Left ventricle myocardium inferior (tissue), 1 donor: ENCODE data around the gene CCNK. TPM values are rescaled to one million over a fixed set of nuclear protein-coding genes. Genes with fewer than 3 reads are reported as not detected.

Experiments used
- DNase-seq: peaks from one replicate; pipeline ENCODE4 v3.0.0-alpha.2; 2020
- H3K27ac ChIP-seq: fragments of 200-600 bp; replicated peaks from 2 replicates; pipeline ENCODE4 v1.8.0; 2021
- H3K27me3 ChIP-seq: fragments of 200-600 bp; 2 replicates; pipeline ENCODE4 v1.8.0; 2021; ENCODE audit warnings: low read depth
- H3K36me3 ChIP-seq: fragments of 200-600 bp; 2 replicates; pipeline ENCODE4 v1.8.0; 2021
- H3K4me1 ChIP-seq: fragments of 200-600 bp; 2 replicates; pipeline ENCODE4 v1.8.0; 2021
- H3K4me3 ChIP-seq: fragments of 200-600 bp; 2 replicates; pipeline ENCODE4 v1.8.0; 2021; ENCODE audit warnings: mild to moderate bottlenecking, moderate library complexity
- H3K9me3 ChIP-seq: fragments of 200-600 bp; replicated peaks from 2 replicates; pipeline ENCODE4 v1.8.0; 2021
- intact Hi-C: fragments of 100-400 bp; cut with micrococcal nuclease; formaldehyde crosslinking; loops from one replicate; pipeline ENCODE4 v1.11.0; 2022
- total RNA-seq: library from RNA; stranded (reverse); fragmentation: NEBNext Ultra II Directional; extraction: Animal tissue kit (Norgen Biotek cat#: 25700); gene quantifications from one replicate; pipeline ENCODE4 v1.2.1, GENCODE V29; 2021
- TF ChIP-seq, protein P1 (sequence below): fragments of 200-600 bp; IDR thresholded peaks from 2 replicates; pipeline ENCODE4 v1.8.0; 2021; ENCODE audit warnings: antibody characterized with exemption, mild to moderate bottlenecking, borderline replicate concordance
- donor health status: DM: no; HTN: yes; CAD: no; lungs with severe emphysema.

CCNK gene
- total RNA-seq, 1 donor from 2014 or later = 32.2 TPM

DNA sequence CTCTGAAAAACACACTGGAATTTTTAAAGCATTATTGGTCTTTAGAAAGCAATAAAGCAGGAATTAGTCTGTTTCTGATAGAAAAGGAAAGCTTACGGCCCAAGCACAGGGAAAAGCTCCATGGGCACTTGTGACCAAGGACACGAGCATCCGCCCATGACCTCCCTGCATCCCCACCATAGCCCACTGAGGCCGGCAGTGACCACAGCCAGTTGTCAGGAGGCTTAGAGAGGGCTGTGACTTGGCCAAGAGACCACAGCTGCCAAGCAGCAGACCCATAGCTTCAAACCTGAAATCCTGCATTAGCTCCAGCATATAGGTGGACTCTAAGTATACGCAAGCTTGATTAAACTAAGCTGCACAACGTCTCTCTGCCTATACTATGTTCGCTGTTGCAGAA is 9.5 kb upstream of the CCNK start:
- intact Hi-C loops = no loop called here
- H3K27me3 ChIP-seq = no peaks in the 10 kb centered on the region
- H3K27ac ChIP-seq = no peak overlapping the region
- H3K9me3 ChIP-seq = no peaks in the 10 kb centered on the region
- no peaks in the 10 kb centered on the region for H3K36me3 ChIP-seq
- DNase-seq = no peak
- TF ChIP-seq, protein P1, sequence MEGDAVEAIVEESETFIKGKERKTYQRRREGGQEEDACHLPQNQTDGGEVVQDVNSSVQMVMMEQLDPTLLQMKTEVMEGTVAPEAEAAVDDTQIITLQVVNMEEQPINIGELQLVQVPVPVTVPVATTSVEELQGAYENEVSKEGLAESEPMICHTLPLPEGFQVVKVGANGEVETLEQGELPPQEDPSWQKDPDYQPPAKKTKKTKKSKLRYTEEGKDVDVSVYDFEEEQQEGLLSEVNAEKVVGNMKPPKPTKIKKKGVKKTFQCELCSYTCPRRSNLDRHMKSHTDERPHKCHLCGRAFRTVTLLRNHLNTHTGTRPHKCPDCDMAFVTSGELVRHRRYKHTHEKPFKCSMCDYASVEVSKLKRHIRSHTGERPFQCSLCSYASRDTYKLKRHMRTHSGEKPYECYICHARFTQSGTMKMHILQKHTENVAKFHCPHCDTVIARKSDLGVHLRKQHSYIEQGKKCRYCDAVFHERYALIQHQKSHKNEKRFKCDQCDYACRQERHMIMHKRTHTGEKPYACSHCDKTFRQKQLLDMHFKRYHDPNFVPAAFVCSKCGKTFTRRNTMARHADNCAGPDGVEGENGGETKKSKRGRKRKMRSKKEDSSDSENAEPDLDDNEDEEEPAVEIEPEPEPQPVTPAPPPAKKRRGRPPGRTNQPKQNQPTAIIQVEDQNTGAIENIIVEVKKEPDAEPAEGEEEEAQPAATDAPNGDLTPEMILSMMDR = no peak
- peaks cover 72% of the 10 kb centered on the region for H3K4me1 ChIP-seq
- no peak overlapping the region for H3K4me3 ChIP-seq

DNA sequence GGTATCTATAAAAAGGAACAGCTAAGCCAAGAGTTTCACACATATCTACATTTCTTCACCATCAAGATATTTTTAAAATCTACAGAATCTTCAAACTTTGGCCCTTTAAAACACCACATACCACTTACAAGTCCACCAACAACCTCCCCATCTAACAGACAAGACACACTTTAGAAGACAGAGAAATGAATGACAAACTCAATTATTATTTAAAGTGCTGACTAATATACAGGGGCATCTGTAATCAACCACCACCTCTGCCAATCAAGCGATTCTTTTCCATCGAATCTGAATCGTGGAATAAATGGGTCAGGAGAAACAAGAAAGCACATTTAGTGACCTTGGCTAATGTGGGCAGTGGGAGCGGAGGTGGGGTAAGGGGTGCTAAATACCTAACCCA is 8.3 kb upstream of the CCNK start:
- intact Hi-C loops = no loop called here
- no peak overlapping the region for H3K4me3 ChIP-seq
- TF ChIP-seq, protein P1 = no peak
- no peak overlapping the region for H3K27ac ChIP-seq
- H3K9me3 ChIP-seq = no peaks in the 10 kb centered on the region
- H3K4me1 ChIP-seq = peaks cover 63% of the 10 kb centered on the region
- DNase-seq = no peak
- no peaks in the 10 kb centered on the region for H3K27me3 ChIP-seq
- no peaks in the 10 kb centered on the region for H3K36me3 ChIP-seq

DNA sequence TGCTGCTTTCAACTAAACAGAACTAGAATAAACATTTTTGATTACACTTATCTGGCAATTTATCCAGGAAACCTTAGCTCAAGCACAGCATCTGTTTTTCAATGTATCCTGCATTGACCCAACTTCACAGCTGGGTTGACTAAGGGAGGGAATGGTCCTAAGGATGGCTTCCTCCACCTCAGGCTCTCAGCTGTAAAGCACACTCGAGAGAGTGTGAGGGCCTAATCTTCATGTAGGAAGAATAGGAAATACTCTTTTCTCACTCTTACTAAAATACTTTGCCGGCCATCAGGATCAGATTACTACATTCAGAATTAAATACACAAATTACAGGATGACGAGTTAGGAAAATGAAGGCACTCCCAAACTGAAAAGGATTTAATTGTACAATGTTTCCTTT is 7.8 kb upstream of the CCNK start:
- TF ChIP-seq, protein P1 = no peak
- Histone ChIP-seq H3K27ac (no peak overlapping the region), H3K27me3 (no peaks in the 10 kb centered on the region), H3K9me3 (no peaks in the 10 kb centered on the region), H3K4me3 (no peak overlapping the region), H3K4me1 (peaks cover 63% of the 10 kb centered on the region), H3K36me3 (no peaks in the 10 kb centered on the region)
- intact Hi-C loops = no loop called here
- DNase-seq = no peak

DNA sequence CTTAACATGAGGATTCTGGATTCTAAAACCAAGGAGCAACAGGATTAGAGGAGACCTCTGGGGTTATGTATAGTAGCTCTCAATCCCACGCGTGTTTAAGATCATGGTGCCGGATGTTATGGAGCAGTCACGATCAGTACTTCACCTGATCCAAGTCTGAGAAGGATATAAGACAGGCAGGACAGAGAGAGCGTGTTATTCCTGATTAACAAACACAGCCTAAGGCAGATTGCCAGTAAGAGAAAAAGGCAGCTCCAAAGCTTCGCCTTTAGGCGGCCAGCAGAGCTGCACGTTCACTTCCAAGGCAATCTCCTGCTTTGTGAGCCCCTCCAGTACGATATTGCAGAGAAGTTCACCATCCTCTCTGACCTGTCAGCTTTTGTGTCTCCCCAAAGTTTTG is 6.0 kb upstream of the CCNK start:
- H3K4me1 ChIP-seq = peaks cover 63% of the 10 kb centered on the region
- no peaks in the 10 kb centered on the region for H3K36me3 ChIP-seq
- H3K27me3 ChIP-seq = no peaks in the 10 kb centered on the region
- TF ChIP-seq, protein P1 = no peak
- H3K27ac ChIP-seq = peak overlapping the region; percentile 10
- intact Hi-C loops = no loop called here
- H3K9me3 ChIP-seq = no peaks in the 10 kb centered on the region
- H3K4me3 ChIP-seq = no peak overlapping the region
- no peak for DNase-seq

DNA sequence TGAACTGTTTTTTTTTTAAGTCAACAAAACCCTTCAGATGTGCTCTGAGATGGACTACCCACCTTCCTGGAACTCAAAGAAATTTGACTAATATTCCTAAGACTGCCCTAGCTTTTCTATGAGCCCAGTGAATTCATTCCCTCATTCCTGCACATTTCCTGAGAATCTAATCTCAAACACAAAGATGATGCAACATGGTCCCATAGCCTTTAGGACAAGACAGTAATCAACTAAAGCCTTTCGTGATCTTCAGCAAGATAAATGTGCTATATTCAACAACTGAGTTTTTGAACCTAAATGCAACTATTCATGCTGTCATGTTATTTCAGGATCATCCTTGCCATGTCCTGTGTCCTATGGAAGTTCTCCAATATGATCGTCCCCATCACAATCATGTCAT is 5.5 kb upstream of the CCNK start:
- TF ChIP-seq, protein P1 = no peak
- Histone ChIP-seq H3K36me3 (no peaks in the 10 kb centered on the region), H3K4me1 (peaks cover 61% of the 10 kb centered on the region), H3K4me3 (no peak overlapping the region), H3K27ac (peak overlapping the region; percentile 10), H3K9me3 (no peaks in the 10 kb centered on the region), H3K27me3 (no peaks in the 10 kb centered on the region)
- no peak for DNase-seq
- intact Hi-C loops = no loop called here

DNA sequence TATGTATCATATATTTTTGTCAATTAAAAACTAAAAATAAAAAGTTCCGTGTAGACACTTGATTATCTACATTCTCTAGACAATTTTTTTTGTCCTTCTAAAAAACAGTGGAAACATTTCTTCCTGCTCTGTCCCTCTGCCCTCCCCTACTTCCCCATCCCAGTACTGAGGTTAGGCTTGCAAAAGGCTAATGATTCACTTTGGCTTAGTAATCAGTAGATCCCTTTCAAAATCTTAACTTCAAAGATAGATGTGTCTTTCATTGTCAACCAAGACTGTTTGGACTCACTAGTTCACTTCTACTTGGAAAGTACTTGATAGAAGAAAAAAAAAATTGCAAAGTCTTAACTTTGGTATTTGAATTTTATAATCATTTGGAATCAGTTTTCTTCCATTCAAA is 4.3 kb upstream of the CCNK start:
- Histone ChIP-seq H3K27me3 (no peaks in the 10 kb centered on the region), H3K9me3 (no peaks in the 10 kb centered on the region), H3K4me3 (no peak overlapping the region), H3K27ac (no peak overlapping the region), H3K4me1 (peaks cover 67% of the 10 kb centered on the region), H3K36me3 (no peaks in the 10 kb centered on the region)
- DNase-seq = no peak
- intact Hi-C loops = no loop called here
- TF ChIP-seq, protein P1 = no peak
